Astrocyte (in vitro differentiated cells and primary cell): ENCODE measurements around the gene PAPLN. TPM values are rescaled to one million over a fixed set of nuclear protein-coding genes. Genes with fewer than 3 reads are reported as not detected.

ENCODE experiments used
- DNase-seq: peaks from one replicate; pipeline ENCODE4 v3.0.0-alpha.2; 2010; ENCODE audit warnings: low read depth
- FAIRE-seq: peaks from 2 replicates; lab custom pipeline; 2011; peaks lifted over from hg19 to GRCh38; lab: Jason Lieb, UNC
- H2AFZ ChIP-seq: 2 replicates; pipeline ENCODE4 v1.6.0; 2012; ENCODE audit warnings: low read depth, low read length, inconsistent platforms
- H3K27ac ChIP-seq: 2 replicates; pipeline ENCODE4 v1.5.1; 2011; ENCODE audit warnings: low read depth, low read length, inconsistent platforms
- H3K27me3 ChIP-seq: 2 replicates; pipeline ENCODE4 v1.6.0; 2011; ENCODE audit warnings: low read length, inconsistent platforms; ENCODE audit not compliant: insufficient read depth
- H3K36me3 ChIP-seq: 2 replicates; pipeline ENCODE4 v1.5.1; 2011; ENCODE audit warnings: low read length, inconsistent platforms; ENCODE audit not compliant: insufficient read depth
- H3K4me1 ChIP-seq: 2 replicates; pipeline ENCODE4 v1.5.1; 2011; ENCODE audit warnings: low read length, inconsistent platforms; ENCODE audit not compliant: insufficient read depth
- H3K4me2 ChIP-seq: 2 replicates; pipeline ENCODE4 v1.6.0; 2012; ENCODE audit warnings: low read length, inconsistent platforms
- H3K4me3 ChIP-seq: 2 replicates; pipeline ENCODE4 v1.5.1; 2011; ENCODE audit warnings: low read depth, mild to moderate bottlenecking, low read length, inconsistent platforms; ENCODE audit not compliant: insufficient read depth
- H3K79me2 ChIP-seq: 2 replicates; pipeline ENCODE4 v1.6.0; 2012; ENCODE audit warnings: mild to moderate bottlenecking, low read length, inconsistent platforms; ENCODE audit not compliant: insufficient read depth
- H3K9ac ChIP-seq: 2 replicates; pipeline ENCODE4 v1.6.0; 2012; ENCODE audit warnings: mild to moderate bottlenecking, low read length, inconsistent platforms
- H3K9me3 ChIP-seq: 2 replicates; pipeline ENCODE4 v1.5.1; 2012; ENCODE audit warnings: low read depth, mild to moderate bottlenecking, low read length, inconsistent platforms; ENCODE audit not compliant: insufficient read depth
- H4K20me1 ChIP-seq: 2 replicates; pipeline ENCODE4 v1.6.0; 2012; ENCODE audit warnings: low read length, inconsistent platforms; ENCODE audit not compliant: insufficient read depth
- H3K27ac Mint-ChIP-seq: one replicate; pipeline ENCODE4 v1.8.0; 2021; ENCODE audit warnings: mild to moderate bottlenecking, mixed read lengths; ENCODE audit not compliant: unreplicated experiment
- H3K27me3 Mint-ChIP-seq: one replicate; pipeline ENCODE4 v1.8.0; 2021; ENCODE audit warnings: low read depth, mixed read lengths; ENCODE audit not compliant: unreplicated experiment
- H3K36me3 Mint-ChIP-seq: one replicate; pipeline ENCODE4 v1.8.0; 2021; ENCODE audit warnings: low read depth, mixed read lengths; ENCODE audit not compliant: unreplicated experiment
- H3K4me1 Mint-ChIP-seq: one replicate; pipeline ENCODE4 v1.8.0; 2021; ENCODE audit warnings: low read depth, mixed read lengths; ENCODE audit not compliant: unreplicated experiment
- H3K4me3 Mint-ChIP-seq: one replicate; pipeline ENCODE4 v1.8.0; 2021; ENCODE audit warnings: mild to moderate bottlenecking, moderate library complexity, mixed read lengths; ENCODE audit not compliant: unreplicated experiment
- H3K9me3 Mint-ChIP-seq: one replicate; pipeline ENCODE4 v1.8.0; 2021; ENCODE audit warnings: mild to moderate bottlenecking, mixed read lengths; ENCODE audit not compliant: unreplicated experiment
- EZH2 ChIP-seq: IDR thresholded peaks from 2 replicates; pipeline ENCODE4 v1.6.1; 2012; ENCODE audit warnings: mild to moderate bottlenecking, low read length, inconsistent platforms; ENCODE audit not compliant: insufficient read depth
- total RNA-seq: library from RNA; stranded (reverse); gene quantifications from 2 replicates; pipeline ENCODE4 v1.2.1, GENCODE V29; 2021
- TF ChIP-seq, protein P1 (sequence below): IDR thresholded peaks from 2 replicates; pipeline ENCODE4 v1.5.1; 2011; ENCODE audit warnings: low read depth, mild to moderate bottlenecking, inconsistent platforms, low read length, moderate library complexity; ENCODE audit not compliant: insufficient read depth

The PAPLN gene
- total RNA-seq, 1 donor from 2014 or later = 5.0 TPM

DNA sequence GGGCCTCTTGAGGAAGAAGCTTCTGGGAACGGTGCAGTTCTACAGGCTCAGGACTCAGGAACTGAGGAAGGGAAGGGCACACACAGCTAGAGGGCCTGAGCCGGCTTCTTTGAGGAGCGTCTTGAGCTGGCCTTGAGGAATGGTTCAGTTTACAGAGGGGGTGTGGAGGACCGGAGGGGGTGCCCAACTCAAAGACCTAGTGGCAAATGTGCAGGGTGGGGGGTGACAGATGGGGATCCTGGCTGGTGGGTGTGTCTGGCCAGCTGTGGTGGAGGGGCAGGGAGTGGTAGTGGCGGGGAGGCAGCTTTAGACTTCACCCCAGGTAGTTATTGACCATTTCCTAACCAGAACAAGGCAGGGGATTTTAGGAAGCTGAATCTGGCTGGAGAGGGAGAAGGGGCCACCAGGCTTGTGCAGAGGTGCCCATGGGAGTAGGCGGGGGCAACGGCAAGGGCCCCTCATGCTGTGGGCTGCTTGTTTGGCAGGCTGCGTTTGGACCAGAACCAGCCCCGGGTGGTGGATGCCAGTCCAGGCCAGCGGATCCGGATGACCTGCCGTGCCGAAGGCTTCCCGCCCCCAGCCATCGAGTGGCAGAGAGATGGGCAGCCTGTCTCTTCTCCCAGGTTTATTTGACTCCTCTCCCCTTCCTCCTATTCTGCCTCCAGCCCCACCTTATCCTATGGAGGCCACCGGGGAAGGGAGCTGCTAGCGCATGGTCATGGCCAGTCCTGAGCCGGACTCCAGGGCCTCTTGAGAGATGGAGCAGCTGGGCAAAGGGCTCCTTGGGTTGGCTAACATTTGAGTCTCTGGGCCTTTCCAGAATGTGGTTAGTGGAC is 27.8 kb downstream of the PAPLN start:
- H3K4me1 ChIP-seq = peaks cover 6% of the 10 kb centered on the region
- DNase-seq (no peak), FAIRE-seq (no peak)

DNA sequence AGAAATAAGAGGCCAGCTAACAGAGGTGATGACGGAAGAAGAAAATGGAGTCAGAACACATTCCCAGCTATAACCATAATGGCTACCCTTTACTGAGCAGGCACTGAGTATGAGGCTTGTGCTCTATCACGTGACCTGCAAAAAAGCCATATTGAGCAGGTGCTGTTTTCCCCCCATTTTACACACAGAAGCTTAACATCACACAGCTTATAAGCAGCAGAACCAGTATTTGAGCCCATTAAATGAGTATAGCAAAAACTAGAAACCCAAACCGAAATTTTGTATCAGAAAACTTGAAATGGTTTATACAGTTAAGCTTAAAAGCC is 28.4 kb downstream of the PAPLN start:
- no peaks in the 10 kb centered on the region for H3K27me3 ChIP-seq
- no peak overlapping the region for H3K4me2 ChIP-seq
- H3K36me3 ChIP-seq = no peaks in the 10 kb centered on the region
- no peak overlapping the region for H3K27ac ChIP-seq
- H3K9me3 ChIP-seq = no peaks in the 10 kb centered on the region
- no peak overlapping the region for H3K4me3 Mint-ChIP-seq
- H3K79me2 ChIP-seq = no peaks in the 10 kb centered on the region
- TF ChIP-seq EZH2 = no peak
- TF ChIP-seq, protein P1, sequence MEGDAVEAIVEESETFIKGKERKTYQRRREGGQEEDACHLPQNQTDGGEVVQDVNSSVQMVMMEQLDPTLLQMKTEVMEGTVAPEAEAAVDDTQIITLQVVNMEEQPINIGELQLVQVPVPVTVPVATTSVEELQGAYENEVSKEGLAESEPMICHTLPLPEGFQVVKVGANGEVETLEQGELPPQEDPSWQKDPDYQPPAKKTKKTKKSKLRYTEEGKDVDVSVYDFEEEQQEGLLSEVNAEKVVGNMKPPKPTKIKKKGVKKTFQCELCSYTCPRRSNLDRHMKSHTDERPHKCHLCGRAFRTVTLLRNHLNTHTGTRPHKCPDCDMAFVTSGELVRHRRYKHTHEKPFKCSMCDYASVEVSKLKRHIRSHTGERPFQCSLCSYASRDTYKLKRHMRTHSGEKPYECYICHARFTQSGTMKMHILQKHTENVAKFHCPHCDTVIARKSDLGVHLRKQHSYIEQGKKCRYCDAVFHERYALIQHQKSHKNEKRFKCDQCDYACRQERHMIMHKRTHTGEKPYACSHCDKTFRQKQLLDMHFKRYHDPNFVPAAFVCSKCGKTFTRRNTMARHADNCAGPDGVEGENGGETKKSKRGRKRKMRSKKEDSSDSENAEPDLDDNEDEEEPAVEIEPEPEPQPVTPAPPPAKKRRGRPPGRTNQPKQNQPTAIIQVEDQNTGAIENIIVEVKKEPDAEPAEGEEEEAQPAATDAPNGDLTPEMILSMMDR = no peak
- H3K9ac ChIP-seq = no peak overlapping the region
- no peak overlapping the region for H2AFZ ChIP-seq
- no peaks in the 10 kb centered on the region for H4K20me1 ChIP-seq
- DNase-seq = no peak
- H3K27me3 Mint-ChIP-seq = peaks cover 6% of the 10 kb centered on the region
- no peaks in the 10 kb centered on the region for H3K4me1 Mint-ChIP-seq
- H3K4me1 ChIP-seq = peaks cover 12% of the 10 kb centered on the region
- no peak overlapping the region for H3K27ac Mint-ChIP-seq
- no peaks in the 10 kb centered on the region for H3K9me3 Mint-ChIP-seq
- no peak for FAIRE-seq
- H3K4me3 ChIP-seq = no peak overlapping the region
- H3K36me3 Mint-ChIP-seq = peaks cover 9% of the 10 kb centered on the region

More for the DNA sequence above, 27.8 kb downstream of the PAPLN start:
- Histone ChIP-seq H3K4me3 (no peak overlapping the region), H3K36me3 (no peaks in the 10 kb centered on the region), H3K9ac (no peak overlapping the region), H2AFZ (no peak overlapping the region), H3K27ac (no peak overlapping the region), H3K79me2 (no peaks in the 10 kb centered on the region), H3K9me3 (no peaks in the 10 kb centered on the region), H3K27me3 (no peaks in the 10 kb centered on the region), H3K4me2 (no peak overlapping the region), H4K20me1 (no peaks in the 10 kb centered on the region)
- H3K4me1 Mint-ChIP-seq = no peaks in the 10 kb centered on the region
- H3K9me3 Mint-ChIP-seq = no peaks in the 10 kb centered on the region
- H3K27ac Mint-ChIP-seq = no peak overlapping the region
- H3K4me3 Mint-ChIP-seq = no peak overlapping the region
- H3K36me3 Mint-ChIP-seq = peaks cover 9% of the 10 kb centered on the region
- peaks cover 6% of the 10 kb centered on the region for H3K27me3 Mint-ChIP-seq
- TF ChIP-seq EZH2 = no peak
- TF ChIP-seq, protein P1 = no peak

DNA sequence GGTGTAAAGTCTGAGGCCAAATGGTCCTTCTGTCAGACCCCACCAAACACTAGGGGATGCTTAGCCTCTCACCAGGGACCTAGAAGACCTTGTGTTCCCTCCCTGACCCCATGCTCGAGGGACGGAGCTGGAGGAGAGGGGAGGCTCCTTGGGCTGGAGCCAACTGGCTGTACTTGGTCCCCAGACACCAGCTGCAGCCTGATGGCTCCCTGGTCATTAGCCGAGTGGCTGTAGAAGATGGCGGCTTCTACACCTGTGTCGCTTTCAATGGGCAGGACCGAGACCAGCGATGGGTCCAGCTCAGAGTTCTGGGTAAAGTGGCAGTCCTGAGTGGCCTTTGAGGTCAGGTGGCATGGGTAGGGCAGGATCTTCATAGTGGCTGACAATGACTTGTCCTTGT is 29.0 kb downstream of the PAPLN start:
- Histone ChIP-seq H3K27me3 (no peaks in the 10 kb centered on the region), H3K9ac (no peak overlapping the region), H3K27ac (no peak overlapping the region), H3K4me1 (peaks cover 12% of the 10 kb centered on the region), H3K9me3 (no peaks in the 10 kb centered on the region), H3K4me3 (no peak overlapping the region), H3K4me2 (no peak overlapping the region), H4K20me1 (no peaks in the 10 kb centered on the region), H2AFZ (no peak overlapping the region), H3K36me3 (no peaks in the 10 kb centered on the region), H3K79me2 (no peaks in the 10 kb centered on the region)
- no peaks in the 10 kb centered on the region for H3K9me3 Mint-ChIP-seq
- H3K27me3 Mint-ChIP-seq = peaks cover 4% of the 10 kb centered on the region
- H3K4me1 Mint-ChIP-seq = no peaks in the 10 kb centered on the region
- H3K36me3 Mint-ChIP-seq = peaks cover 9% of the 10 kb centered on the region
- no peak overlapping the region for H3K4me3 Mint-ChIP-seq
- TF ChIP-seq EZH2 = no peak
- TF ChIP-seq, protein P1 = no peak
- H3K27ac Mint-ChIP-seq = no peak overlapping the region
- no peak for DNase-seq
- FAIRE-seq = no peak
